Activated CD4-positive, CD25-positive, alpha-beta regulatory T cell (primary cell): ENCODE measurements around the gene FOXA2.

Source experiments
- DNase-seq, 4 experiments: peaks; one replicate each; lab custom pipeline; 2025; lab: John Stamatoyannopoulos, UW

The FOXA2 gene

GRCh38 chr20:22583773-22584521, 425 bp downstream of the FOXA2 start:
- no peak for DNase-seq

DNA sequence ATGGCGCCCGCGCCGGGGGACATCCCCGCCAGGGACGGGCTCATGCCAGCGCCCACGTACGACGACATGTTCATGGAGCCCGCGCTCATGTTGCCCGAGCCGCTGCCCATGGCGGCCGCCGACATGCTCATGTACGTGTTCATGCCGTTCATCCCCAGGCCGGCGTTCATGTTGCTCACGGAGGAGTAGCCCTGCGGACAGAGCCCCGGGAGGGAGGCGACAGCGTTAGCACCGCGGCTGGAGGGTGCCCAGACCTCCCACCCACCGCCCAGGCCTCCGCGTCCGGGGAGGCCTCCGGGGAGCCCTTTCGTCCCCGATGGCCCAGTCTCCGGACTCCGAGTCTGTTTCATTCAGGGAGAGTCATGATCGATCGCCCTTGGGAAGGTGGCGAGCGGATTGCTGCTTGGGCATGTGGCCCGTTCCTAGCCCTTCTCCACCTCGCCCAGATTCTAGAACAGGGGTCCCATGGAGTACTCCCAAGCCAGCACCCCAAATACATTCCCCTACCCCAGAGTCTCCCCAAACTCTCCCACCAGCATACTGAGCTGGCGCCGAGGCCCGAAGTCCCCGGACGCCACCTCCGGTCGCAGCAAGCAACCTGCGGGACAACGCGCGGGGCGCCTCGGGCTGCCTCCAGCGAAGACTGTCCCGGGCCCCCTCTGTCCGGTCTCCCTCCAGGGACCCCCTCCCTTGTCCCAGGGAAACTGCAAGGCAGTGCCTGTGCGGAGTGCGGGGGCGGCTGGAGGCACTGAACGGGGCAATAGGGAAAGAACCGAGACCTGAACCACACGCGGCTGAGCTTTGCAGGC, 1.2 kb downstream of the FOXA2 start:
- no peak for DNase-seq

DNA sequence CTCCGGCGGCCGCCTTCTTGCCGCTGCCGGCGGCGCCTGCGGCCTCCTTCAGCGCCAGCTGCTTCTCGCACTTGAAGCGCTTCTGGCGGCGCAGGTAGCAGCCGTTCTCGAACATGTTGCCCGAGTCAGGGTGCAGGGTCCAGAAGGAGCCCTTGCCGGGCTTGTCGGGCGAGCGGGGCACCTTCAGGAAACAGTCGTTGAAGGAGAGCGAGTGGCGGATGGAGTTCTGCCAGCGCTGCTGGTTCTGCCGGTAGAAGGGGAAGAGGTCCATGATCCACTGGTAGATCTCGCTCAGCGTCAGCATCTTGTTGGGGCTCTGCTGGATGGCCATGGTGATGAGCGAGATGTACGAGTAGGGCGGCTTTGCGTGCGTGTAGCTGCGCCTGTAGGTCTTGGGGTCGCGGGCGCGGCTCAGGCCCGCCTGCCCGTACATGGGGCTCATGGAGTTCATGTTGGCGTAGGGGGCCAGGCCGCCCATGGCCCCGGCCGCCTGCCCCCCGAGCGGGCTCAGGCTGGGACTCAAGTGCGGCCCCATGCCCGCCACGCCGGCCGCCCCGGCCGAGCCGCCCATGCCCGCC, 1.9 kb downstream of the FOXA2 start:
- DNase-seq: no peak

DNA sequence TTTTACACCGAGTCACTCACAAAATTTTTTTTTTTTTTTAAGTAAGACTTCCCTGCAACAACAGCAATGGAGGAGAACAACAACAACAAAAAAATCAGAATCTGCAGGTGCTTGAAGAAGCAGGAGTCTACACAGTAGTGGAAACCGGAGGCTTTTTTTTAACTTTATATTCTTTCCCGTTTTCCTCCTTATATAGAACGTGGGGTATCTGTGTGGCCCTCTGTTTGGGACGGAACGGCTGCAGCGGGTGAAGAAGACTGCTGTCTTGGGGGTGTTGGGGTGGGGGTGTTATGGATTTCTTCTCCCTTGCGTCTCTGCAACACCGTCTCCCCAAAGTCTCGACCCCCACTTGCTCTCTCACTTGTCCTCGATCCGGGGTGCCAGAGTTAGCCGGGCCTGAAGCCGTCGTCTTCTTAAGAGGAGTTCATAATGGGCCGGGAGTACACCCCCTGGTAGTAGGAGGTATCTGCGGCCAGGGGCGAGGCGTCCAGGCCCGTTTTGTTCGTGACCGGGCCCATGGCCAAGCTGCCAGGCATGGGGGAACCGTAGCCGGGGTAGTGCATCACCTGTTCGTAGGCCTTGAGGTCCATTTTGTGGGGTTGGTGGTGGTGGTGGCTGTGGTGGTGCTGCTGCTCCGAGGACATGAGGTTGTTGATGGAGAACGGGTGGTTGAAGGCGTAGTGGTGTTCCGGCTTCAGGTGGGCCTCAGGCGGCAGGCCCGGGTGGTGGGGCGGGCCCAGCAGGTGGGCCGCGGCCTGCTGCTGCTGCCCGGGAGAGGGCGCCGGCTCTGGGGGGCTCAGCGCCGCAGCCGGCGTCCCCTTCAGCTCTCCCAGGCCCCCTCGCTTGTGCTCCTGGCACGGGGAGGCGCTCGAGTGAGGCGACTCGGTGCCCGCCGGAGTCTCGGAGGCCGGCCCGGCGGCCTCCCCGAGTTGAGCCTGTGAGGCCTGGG, 2.7 kb downstream of the FOXA2 start:
- DNase-seq: no peak

GRCh38 chr20:22579711-22580697, 4.4 kb downstream of the FOXA2 start:
- no peak for DNase-seq

GRCh38 chr20:22579119-22579427, 5.3 kb downstream of the FOXA2 start:
- DNase-seq: no peak

GRCh38 chr20:22578221-22579118, 5.9 kb downstream of the FOXA2 start:
- DNase-seq: no peak

DNA sequence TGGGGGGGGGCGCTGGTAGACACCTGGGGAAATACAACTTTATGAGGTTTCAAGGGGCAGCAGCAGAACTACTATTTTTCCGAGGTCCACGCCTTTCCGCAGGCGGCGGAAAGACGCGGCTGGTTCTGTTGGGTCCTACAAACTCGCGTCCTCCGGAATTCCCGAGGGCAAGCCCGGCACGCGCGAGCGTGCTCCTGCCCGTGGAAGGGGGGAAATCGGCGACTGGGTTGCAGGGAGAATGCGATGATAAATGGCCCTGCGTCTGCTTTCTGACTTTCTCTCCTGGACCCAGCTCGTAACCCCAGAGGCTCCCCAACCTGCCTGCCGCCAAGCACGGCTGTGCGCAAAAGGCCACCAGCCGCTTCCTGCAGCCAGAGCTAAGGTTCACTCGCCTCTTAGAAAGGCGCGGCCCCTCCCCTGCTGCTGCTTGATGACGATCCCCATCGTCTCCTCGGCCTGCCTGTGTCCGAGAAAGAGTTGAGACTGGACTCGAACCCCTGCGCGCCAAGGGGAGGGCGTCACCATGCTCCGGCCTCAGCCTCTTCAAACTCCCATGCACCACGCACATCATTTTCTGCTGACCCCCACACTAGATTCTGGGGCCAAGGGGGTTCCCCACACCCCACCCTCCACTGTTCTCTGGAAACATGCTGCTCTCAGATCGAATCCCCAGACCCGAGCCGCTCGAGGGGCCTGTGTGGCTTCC, 6.7 kb downstream of the FOXA2 start:
- DNase-seq: no peak

DNA sequence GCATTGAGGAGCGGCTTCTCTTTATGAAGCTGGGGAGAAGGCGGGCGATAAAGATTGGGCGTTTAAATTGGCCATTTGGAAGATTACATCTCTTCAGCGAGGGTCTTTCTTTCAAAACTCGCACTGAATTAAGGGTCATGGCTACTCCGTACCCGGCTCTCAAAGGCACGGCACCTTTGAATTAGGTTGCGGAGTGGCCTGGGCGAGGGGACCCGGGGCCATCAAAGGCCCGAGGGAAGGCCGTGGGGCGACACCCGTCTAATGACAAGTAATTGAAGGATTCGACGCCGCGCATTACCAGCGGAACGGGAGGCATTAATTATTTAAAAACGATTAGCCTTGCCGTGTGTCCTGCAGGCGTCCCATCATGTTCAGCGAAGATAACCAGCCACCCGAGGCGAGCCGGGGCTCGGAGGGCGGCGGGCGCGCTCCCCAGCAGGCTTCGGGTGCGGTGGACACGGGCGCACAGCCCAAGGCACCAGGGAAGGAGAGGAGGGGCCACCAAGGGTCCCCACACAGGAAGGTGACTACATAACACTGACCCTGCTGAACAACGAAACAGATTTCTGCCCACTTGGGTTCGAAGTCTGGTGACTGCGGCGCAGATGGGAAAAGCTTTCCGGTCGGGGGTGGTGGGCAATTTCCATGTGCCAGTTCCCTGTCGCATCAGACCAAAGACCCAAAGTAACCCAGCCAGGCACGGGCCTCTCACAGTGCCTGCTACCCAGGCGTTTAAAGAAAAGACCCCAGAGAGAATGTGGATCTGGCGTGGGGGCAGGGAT, 7.4 kb downstream of the FOXA2 start:
- no peak for DNase-seq

GRCh38 chr20:22576273-22576672, 8.1 kb downstream of the FOXA2 start:
- no peak for DNase-seq

DNA sequence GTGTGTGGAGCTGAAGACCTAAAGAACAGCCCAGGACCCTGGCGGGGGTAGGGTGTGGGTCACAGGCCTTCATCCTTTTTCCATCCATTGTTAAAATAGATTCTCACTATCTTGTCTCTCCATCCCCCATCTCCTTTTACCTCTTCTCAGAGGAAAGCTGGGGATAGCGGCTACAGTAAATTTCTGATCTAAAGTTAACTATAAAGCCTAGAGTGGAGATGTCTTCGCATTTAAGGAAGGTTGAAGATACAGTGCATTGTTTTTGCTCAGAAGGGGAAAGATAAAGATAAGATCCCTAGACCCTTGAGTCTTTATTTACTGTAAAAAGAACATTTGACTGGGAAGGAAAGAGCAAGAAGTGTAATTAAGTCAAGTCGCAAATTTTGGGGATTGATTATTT, 8.6 kb downstream of the FOXA2 start:
- DNase-seq: no peak

- DNase-seq: no peak
Measured at GRCh38 chr20:22575087-22575721, 9.2 kb downstream of the FOXA2 start.

DNA sequence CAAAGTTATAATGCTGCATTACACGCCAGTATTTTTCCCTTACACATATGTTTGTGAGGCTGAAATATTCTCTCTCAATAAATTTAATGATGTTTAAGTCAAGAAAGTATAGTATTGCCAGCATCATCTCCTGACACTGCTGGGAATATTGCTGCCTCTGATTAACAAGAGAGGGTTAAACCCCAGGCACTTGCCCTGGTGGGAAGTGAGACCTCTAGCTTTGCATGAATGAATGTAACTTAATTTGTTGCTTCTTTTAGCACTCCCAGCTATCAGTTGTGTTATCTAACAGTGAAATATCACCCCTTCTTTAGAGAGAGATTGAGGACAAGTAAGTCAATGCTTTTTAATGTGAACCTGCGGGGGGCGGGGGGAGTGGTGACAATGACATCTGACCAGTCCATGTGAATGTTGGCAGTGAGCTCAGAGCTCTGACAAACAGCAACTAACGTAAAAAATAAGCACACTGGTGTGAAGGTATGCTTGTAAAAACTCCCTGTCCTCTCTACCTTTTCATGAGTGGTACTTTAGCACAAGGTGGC, 9.8 kb downstream of the FOXA2 start:
- no peak for DNase-seq

DNA sequence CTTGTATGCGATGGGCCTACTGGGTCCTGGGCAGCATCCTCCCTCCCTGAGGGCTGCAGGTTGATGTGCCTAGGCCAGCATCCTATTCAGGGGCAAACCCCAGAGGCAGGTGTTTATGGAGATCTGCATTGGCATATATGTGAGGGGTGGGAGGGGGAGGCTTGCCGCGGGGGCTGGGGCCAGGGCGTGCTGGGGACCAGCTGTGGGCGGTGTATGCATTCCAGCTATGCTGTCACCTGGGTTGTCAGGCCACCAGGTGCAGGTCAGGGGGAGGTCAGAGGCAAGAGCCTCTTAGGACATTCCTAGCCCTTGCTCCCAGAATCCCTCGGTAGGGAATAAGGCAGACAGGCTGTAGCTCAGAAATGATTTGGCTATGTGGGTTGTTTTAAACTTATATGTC, 11.9 kb downstream of the FOXA2 start:
- no peak for DNase-seq

DNA sequence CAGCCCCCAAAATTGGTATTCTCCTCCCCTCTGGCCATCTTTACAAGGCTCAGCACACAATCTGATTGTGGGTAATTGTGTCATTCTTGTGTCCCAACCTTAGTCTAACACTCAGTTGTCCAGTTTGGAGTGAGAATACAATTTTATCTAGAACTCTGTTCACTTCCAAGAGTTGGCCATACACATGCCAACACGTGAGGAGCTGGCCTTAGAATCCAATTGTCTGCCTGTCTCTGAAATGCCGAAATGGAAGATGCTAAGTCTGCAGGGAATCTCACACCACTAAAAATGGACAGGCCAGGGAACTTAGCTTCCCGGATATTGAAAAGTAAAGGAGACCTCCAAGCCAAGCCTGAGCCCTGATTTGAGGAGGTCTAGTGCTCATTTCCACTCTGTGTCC, 12.3 kb downstream of the FOXA2 start:
- DNase-seq: no peak

DNA sequence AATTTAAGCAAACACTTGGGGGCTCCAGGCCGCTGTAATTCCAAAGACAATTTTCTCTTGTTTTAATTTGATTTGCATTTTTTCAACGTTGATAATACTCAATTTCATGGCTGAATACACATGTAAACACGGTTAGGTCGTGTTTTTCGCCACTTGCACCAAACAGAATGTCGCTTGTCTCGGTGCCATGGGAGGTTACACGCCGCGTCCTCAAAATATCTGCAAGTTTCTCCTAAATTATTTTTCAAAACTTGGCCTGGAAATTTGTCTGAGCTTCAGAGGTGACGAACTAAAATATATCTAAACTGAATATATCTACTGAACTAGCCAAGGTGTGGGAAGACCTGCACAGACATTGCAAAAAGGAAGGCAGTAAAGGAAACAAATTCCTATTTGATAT, 15.0 kb downstream of the FOXA2 start:
- no peak for DNase-seq

DNA sequence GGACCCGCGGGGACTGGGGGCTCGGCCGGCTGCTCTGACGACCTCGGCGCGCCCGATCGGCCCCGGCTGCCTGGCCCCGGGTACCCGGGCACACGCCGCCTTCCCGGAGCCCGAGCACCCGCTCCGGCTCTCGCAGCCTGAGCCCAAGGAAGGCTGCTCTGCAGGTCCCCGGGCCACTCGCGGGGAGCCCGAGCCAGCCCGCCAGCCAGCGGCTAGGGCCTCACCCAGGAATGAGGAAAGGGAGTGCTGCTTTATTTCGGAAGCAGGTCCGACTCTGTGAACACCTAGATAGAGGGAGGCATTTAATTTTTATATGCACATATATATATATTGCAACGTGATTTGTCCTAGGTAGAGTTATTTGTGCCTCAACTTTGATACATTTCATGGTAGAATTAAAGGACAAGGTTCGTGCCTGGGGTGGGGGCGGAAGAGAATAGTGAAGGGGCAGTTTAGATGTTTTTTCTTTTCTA, 15.5 kb downstream of the FOXA2 start:
- DNase-seq: no peak
